Memory B cell (primary cell): ENCODE results near the gene IGF2BP1.
A peak's percentile ranks its signal among the peaks of the same experiment; 100 is the strongest.

ENCODE experiments used
- ATAC-seq: fragments of 150-1000 bp; cut with Tn5 transposase; 2 replicates; pipeline ENCODE4 v1.10.0; 2021; ENCODE audit warnings: low read depth, mild to moderate bottlenecking, moderate library complexity
- DNase-seq, 2 donors: peaks; one replicate each; pipeline ENCODE4 v3.0.0; 2022; ENCODE audit warnings: low spot score in 2 of 2
- H3K27ac Mint-ChIP-seq: one replicate; pipeline ENCODE4 v1.8.0; 2022; ENCODE audit warnings: mild to moderate bottlenecking, moderate library complexity, mixed read lengths
- H3K27me3 Mint-ChIP-seq: one replicate; pipeline ENCODE4 v1.8.0; 2022; ENCODE audit warnings: mixed read lengths
- H3K36me3 Mint-ChIP-seq: one replicate; pipeline ENCODE4 v1.8.0; 2022; ENCODE audit warnings: mild to moderate bottlenecking, mixed read lengths
- H3K4me1 Mint-ChIP-seq: one replicate; pipeline ENCODE4 v1.8.0; 2022; ENCODE audit warnings: mixed read lengths
- H3K4me3 Mint-ChIP-seq: one replicate; pipeline ENCODE4 v1.8.0; 2022; ENCODE audit warnings: mild to moderate bottlenecking, moderate library complexity, mixed read lengths
- H3K9me3 Mint-ChIP-seq: one replicate; pipeline ENCODE4 v1.8.0; 2022; ENCODE audit warnings: mixed read lengths

The IGF2BP1 gene

DNA sequence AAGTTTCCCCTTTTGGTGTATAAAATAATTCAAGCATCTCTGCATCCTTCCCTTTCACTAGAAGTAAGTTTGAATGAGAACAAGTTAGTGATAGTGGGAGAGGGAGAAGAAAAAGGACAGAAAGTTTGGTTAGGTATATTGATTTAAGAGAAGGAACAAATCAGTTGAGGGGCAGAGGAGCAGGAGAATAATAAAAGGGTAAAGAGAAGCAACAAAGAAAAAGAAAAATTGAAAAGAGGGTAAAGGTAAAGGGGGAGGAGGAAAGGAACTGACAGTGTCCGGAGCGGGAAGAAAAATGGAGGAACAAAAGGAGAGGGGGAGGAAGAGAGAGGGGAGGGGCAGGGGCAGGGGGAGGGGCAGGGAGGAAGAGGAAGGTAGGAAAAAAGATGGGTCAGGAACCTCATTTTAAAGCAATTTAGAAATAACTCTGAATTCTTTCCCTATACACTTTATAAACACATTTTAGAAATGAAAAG is 6.3 kb upstream of the IGF2BP1 start:
- no peak for DNase-seq
- Mint-ChIP-seq H3K36me3 (no peaks in the 10 kb centered on the region), H3K4me3 (no peak overlapping the region), H3K27me3 (peaks cover 16% of the 10 kb centered on the region), H3K27ac (no peak overlapping the region), H3K4me1 (no peaks in the 10 kb centered on the region), H3K9me3 (no peaks in the 10 kb centered on the region)
- ATAC-seq: no peak

DNA sequence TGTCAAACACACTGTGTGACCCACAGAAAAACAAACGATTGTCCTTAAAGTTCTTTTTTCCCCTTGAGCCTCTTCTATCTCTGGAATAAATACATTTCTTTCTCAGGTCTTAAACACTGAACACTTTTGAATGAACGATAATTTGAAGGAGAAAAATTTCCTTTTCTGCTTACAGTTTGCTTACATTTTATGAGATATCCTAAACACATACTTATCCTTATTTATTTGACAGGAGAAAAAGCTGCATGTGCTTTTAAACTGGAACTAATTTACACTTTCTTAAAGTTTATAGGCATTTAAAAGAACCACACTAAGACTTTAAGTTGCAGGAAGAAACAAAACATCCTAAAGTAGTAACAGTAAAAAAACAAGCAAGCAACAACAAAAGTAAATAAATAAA is 4.7 kb upstream of the IGF2BP1 start:
- no peak for ATAC-seq
- no peak for DNase-seq
- peaks cover 7% of the 10 kb centered on the region for H3K4me1 Mint-ChIP-seq
- no peaks in the 10 kb centered on the region for H3K36me3 Mint-ChIP-seq
- H3K27ac Mint-ChIP-seq: no peak overlapping the region
- H3K9me3 Mint-ChIP-seq: no peaks in the 10 kb centered on the region
- peaks cover 21% of the 10 kb centered on the region for H3K27me3 Mint-ChIP-seq
- no peak overlapping the region for H3K4me3 Mint-ChIP-seq

DNA sequence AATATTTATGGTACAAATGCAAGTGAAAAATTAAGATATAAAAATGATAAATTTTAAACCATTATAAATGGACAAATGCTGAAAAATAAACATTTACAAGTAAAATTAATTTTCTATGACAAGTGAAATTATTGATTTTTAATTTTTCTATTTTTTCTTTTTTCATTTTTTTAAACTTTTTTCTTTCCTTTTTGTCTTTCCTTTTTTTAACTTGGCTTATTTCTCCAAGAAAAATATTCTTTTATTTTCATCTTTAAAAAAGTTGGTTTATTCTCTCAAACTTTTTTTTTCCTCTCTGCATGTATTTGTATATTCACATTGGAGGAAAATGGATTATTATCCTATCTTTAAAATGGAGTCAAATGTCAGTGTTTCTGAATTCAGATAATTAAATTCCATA is 3.9 kb upstream of the IGF2BP1 start:
- DNase-seq (no peak), ATAC-seq (no peak)
- no peak overlapping the region for H3K4me3 Mint-ChIP-seq
- no peak overlapping the region for H3K27ac Mint-ChIP-seq
- H3K9me3 Mint-ChIP-seq: no peaks in the 10 kb centered on the region
- peaks cover 12% of the 10 kb centered on the region for H3K4me1 Mint-ChIP-seq
- no peaks in the 10 kb centered on the region for H3K36me3 Mint-ChIP-seq
- H3K27me3 Mint-ChIP-seq: peaks cover 22% of the 10 kb centered on the region

DNA sequence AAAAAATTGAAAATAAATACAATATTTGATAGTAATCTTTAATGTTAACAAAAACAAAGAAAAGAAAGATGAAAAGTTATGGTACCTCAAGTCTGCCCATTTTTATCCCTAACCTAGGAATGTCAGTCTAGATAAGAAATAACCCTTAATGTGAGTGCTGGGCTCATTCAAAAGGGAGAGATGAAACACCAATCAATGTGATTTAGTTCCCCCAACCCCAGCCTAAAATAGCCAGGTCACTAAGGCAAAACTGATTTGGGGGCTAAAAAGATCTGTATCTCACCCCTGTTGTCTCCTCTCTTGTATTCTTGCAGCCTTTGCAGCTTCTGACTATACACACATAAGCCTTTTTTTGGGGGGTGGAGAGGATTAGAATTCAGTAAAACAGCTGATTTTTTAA is 3.2 kb upstream of the IGF2BP1 start:
- Mint-ChIP-seq H3K36me3 (no peaks in the 10 kb centered on the region), H3K9me3 (no peaks in the 10 kb centered on the region), H3K27me3 (peaks cover 25% of the 10 kb centered on the region), H3K4me3 (no peak overlapping the region), H3K27ac (no peak overlapping the region), H3K4me1 (peaks cover 12% of the 10 kb centered on the region)
- DNase-seq: no peak
- no peak for ATAC-seq

DNA sequence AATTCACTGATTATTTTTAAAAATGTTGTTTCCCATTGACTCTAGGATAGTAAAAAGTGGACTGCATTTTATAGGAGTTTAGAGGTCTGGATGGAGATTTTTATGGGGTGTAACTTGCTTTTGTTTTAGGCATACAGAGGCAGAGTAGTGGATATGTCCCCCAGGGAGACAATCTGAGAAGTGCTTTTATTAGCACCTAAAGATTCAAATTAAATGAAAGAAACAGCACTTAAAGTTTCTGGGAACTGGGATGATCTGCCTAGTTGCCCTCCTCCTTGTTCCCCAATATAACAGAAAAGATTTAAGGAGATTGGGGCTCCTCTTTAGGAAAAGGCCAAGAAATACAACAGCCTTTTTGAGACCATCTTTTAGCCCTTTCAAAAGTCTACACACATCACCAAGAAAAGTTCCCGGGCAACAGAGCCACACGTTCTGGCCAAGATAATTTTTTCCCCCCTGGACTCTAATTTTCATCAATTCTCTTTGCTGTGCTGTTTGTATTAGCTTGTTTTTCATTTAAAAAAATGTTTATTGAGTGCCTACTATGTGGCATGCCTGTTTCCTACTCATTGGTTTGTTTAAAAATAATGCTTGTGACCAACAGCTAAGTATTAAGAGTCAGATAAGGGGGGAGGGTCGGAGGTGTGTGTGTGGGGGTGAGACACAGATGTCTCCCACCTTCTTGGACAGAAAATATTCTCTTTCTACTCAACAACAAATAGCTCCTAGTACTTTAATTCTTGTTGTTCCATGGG is 2.5 kb upstream of the IGF2BP1 start:
- Mint-ChIP-seq H3K4me1 (peaks cover 12% of the 10 kb centered on the region), H3K4me3 (no peak overlapping the region), H3K36me3 (no peaks in the 10 kb centered on the region), H3K9me3 (no peaks in the 10 kb centered on the region), H3K27me3 (peaks cover 26% of the 10 kb centered on the region), H3K27ac (peak overlapping the region; percentile 50)
- DNase-seq (peak in 1 of 2 donors; percentile 9), ATAC-seq (no peak)

DNA sequence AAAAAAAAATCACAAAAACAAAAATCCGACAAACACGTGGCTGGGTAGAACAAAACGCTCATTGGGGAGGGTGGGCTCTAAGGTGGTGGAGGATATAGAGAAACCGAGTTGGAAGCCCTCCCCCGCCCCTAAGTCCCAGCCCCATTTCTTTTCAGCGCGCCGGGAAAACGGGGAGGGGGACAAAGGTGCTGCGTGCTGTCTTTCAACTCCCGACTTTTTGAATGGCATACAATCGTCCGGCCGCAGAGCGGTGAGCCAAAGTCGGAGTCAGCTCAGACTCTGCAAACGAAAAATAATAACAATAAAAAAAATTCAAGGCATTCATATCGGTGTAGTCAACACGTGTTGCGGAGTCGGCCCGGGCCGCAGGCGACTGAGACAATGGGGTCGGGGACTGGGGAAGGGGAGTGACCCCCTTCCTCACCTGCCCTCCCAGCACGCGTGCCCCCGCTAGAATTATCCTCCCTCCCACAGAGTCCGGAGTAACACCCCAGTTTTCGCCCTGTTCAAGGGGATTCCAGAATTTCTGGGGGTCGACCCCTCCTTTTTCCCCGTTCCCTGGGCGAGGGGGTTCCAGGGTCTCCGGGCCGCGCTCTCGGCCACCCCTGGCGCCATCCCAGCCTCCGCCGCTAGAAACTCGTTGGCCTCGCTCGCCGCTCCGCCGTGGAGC is 1.7 kb upstream of the IGF2BP1 start:
- peaks cover 12% of the 10 kb centered on the region for H3K4me1 Mint-ChIP-seq
- ATAC-seq (no peak), DNase-seq (peak; percentile 7 to 10)
- no peaks in the 10 kb centered on the region for H3K36me3 Mint-ChIP-seq
- H3K27ac Mint-ChIP-seq: peak overlapping the region; percentile 50
- no peak overlapping the region for H3K4me3 Mint-ChIP-seq
- H3K27me3 Mint-ChIP-seq: peaks cover 34% of the 10 kb centered on the region
- peaks cover 1% of the 10 kb centered on the region for H3K9me3 Mint-ChIP-seq

DNA sequence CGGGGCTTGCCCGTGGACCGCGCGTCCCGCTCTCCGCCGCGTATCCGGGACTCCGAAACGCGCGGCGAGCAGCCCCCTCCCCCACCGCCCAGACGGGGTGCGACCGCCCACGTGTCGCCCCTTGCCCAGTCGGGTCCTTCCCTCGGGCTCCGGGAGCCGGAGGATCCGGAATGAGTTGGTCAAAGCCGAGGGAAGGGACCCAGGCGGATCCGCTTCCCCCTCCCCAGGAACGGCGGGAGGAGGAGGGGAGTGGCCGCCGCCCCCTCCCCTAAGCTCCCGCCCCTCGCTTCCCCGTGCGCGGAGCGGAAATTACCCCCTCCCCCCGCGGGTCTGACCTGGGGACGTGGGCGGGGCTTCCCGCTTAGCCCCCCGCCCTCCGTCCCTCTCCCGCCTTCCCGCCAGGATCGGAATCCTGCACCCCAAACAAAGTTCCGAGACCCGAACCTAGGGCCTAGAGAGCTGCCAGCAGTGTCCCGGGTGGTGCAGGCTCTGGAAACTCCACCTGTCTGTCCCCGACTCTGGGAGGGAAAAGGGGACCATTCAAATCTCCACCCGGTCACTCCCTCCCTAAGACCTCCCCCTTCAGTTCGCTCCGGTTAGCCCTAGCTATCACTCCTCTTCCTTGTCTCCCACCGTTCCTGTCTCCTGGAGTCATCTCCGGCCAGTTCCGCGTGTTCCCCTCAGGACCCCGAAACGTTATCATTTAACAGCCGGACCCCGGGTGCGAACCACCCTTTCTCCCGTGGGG is 1.0 kb upstream of the IGF2BP1 start:
- ATAC-seq (peak; percentile 31), DNase-seq (peak; percentile 18 to 48)
- H3K36me3 Mint-ChIP-seq: no peaks in the 10 kb centered on the region
- peak overlapping the region; percentile 46 for H3K27ac Mint-ChIP-seq
- peaks cover 32% of the 10 kb centered on the region for H3K27me3 Mint-ChIP-seq
- H3K4me1 Mint-ChIP-seq: peaks cover 12% of the 10 kb centered on the region
- H3K9me3 Mint-ChIP-seq: peaks cover 1% of the 10 kb centered on the region
- peak overlapping the region; percentile 49 for H3K4me3 Mint-ChIP-seq

DNA sequence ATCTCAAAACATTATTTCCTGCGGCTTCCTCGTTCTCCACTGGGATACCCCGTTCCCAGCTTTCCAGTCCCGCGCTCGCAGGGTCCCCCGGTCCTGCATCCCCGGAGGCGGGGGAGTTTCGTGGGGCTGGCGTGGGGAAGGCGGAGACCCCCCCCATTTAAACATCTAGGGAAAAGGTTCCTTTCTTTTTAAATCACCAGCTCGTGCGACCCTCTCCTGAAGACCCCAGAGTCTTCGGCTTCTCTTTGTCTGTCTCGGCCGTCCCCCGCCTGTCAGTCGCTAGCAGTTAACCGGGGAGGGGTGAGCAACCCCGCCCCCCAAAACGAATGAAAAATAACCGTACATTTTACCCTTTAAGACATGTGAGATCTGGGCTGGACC is 473 bp upstream of the IGF2BP1 start:
- peak in 1 of 2 donors; percentile 26 for DNase-seq
- Mint-ChIP-seq H3K9me3 (peaks cover 1% of the 10 kb centered on the region), H3K4me3 (peak overlapping the region; percentile 68), H3K4me1 (peaks cover 12% of the 10 kb centered on the region), H3K36me3 (no peaks in the 10 kb centered on the region), H3K27me3 (peaks cover 34% of the 10 kb centered on the region), H3K27ac (peak overlapping the region; percentile 46)
- no peak for ATAC-seq

DNA sequence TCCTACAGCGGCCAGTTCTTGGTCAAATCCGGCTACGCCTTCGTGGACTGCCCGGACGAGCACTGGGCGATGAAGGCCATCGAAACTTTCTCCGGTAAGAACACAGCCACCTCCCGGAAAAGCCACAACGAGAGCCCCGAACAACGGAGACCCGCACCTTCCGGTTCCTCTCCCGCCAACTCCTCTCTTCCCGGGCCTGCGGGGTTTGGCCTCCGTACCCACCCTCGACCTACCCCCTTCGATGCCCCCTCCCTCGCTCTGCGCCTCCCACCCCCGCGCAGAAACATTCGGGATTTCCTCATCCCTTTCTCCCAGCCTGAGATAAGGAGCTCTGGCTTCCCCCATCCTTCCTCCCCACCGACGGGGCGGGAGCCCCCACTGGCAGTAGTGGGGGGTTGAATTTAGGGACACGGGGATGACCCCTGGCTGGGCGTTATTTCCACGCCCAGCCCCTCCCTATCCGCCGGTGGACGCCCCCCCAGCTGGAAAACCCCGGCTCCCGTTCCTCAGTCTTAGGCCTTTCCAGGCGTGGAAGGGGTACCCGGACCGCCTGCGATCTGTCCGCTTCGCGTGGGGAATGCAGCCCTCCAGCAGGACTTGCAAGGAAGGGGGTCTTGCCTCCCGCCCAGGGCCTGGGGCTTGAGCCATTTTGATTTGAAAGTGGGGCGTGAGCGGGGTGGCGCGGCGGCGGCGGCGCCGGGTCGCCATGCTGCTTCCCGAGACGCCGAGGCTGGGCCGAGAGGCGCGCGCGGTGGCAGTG is 822 bp downstream of the IGF2BP1 start:
- peak; percentile 12 to 31 for DNase-seq
- Mint-ChIP-seq H3K27me3 (peaks cover 31% of the 10 kb centered on the region), H3K36me3 (no peaks in the 10 kb centered on the region), H3K4me1 (peaks cover 12% of the 10 kb centered on the region), H3K4me3 (peak overlapping the region; percentile 68), H3K9me3 (peaks cover 1% of the 10 kb centered on the region), H3K27ac (no peak overlapping the region)
- no peak for ATAC-seq

DNA sequence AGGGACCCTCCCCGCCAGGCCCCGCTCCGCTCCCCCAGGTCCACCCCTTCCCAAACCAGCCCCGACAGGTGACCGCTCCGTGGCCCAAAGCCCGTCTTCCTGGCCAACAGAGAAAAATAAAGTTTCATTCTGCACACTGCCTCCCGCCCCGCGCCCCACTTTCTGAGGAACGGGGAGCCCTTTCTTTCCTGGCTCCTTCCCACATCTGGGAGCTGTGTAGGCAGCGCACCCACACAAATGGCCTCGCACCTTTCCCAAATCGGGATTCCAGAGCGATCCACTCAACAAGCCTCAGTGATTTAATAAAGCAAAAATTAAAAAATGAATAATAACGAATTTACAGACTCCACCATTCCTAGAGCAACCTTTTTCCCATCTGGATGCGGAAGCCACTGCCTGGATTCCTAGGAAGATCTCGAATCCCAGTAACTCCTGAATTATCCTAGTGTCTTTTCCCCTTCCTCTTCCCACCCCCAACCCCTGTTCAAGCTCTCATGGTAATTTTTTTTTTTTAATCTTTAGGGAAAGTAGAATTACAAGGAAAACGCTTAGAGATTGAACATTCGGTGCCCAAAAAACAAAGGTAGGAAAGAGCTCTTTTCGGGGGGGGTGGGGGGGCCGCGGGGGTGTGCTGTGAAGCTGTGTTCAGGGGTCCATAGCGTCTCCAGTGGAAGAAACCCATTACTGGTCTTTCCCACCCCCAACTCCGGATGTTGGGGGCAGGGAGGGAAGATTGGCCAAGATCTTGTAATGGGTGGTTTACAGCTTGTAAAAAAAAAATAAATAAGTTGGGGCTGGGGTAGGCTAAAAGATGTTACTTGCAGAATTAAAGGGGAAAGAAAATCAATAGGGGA is 1.6 kb downstream of the IGF2BP1 start:
- Mint-ChIP-seq H3K27me3 (peaks cover 34% of the 10 kb centered on the region), H3K9me3 (peaks cover 3% of the 10 kb centered on the region), H3K4me1 (peaks cover 14% of the 10 kb centered on the region), H3K4me3 (peak overlapping the region; percentile 63), H3K36me3 (no peaks in the 10 kb centered on the region), H3K27ac (no peak overlapping the region)
- DNase-seq: no peak
- ATAC-seq: no peak

DNA sequence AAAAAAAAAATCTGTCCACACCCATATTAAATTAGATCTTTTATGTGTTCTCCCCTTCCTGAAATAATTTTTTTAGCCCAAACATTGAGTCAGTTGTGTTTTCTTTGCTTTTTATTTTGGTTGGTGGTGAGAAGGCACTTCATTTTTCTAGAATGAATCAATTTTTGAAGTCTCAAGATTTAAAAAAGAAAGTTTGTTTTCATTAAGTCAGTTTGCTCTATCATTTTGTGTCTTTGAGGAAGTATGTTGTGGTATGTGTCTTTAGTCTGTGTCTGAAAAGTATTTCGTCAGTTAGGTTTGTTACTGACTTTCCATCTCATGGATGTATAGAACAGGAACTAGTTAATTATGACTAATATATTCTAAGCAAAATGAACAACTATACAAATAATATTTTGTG is 3.8 kb downstream of the IGF2BP1 start:
- DNase-seq: no peak
- Mint-ChIP-seq H3K4me1 (peaks cover 14% of the 10 kb centered on the region), H3K27ac (no peak overlapping the region), H3K36me3 (no peaks in the 10 kb centered on the region), H3K27me3 (peaks cover 40% of the 10 kb centered on the region), H3K9me3 (peaks cover 3% of the 10 kb centered on the region), H3K4me3 (no peak overlapping the region)
- no peak for ATAC-seq

DNA sequence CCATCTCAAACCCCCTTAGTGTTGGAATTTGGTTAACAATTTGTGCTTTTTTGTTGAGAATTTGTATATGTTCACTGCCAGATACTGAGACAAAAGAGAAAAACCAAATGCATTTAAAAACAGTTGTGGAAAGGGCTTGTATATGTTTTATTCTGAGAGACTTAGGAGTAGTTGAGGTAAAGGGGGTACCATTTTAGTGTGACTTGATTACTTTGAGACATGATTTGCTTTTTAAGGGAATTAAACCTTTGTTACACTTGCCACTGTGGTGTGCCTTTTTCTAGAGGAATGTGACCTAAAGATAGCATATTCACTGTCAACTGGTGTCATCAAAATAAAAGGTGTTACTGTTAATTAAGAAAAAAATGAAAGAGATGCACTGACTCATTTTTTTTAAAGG is 4.5 kb downstream of the IGF2BP1 start:
- peaks cover 11% of the 10 kb centered on the region for H3K4me1 Mint-ChIP-seq
- peaks cover 3% of the 10 kb centered on the region for H3K9me3 Mint-ChIP-seq
- ATAC-seq (no peak), DNase-seq (no peak)
- no peaks in the 10 kb centered on the region for H3K36me3 Mint-ChIP-seq
- no peak overlapping the region for H3K4me3 Mint-ChIP-seq
- no peak overlapping the region for H3K27ac Mint-ChIP-seq
- H3K27me3 Mint-ChIP-seq: peaks cover 43% of the 10 kb centered on the region

DNA sequence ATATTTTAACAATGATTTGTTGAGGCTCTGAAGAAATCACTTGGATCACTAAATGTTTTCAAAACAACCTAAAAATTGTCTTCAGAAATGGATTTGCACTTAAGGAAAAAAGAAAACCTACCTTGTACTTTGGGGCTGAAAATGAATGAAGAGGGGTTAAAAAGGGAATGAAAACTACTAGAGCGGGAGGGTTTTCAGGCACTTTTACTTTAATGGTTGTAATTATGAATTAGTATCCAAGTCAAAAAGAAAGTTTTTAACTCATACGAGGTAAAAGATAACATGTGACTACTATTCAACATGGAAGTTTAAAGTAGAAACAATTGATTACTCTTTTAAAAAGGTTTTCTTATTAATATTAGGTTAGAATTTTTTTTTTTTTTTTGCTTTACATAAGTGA is 5.1 kb downstream of the IGF2BP1 start:
- Mint-ChIP-seq H3K36me3 (no peaks in the 10 kb centered on the region), H3K27ac (no peak overlapping the region), H3K4me3 (no peak overlapping the region), H3K4me1 (peaks cover 8% of the 10 kb centered on the region), H3K27me3 (peaks cover 42% of the 10 kb centered on the region), H3K9me3 (peaks cover 3% of the 10 kb centered on the region)
- DNase-seq: no peak
- ATAC-seq: no peak
